Mucosa of rectum (tissue), 2 donors: ENCODE data around the gene MAPK8IP1.

Experiments
- H3K27ac ChIP-seq, 2 donors: one replicate each; pipeline ENCODE4 v1.7.0; 2013; ENCODE audit warnings: inconsistent platforms in 2 of 2, low read depth in 2 of 2, low read length in 2 of 2
- H3K27me3 ChIP-seq, 2 donors: one replicate each; pipeline ENCODE4 v1.7.0; 2013; ENCODE audit warnings: low read length in 2 of 2; ENCODE audit not compliant: control insufficient read depth in 2 of 2, insufficient read depth in 2 of 2
- H3K36me3 ChIP-seq, 2 donors: one replicate each; pipeline ENCODE4 v1.7.0; 2013; ENCODE audit warnings: low read length in 2 of 2; ENCODE audit not compliant: control insufficient read depth in 2 of 2, insufficient read depth in 2 of 2
- H3K4me1 ChIP-seq, 2 donors: one replicate each; pipeline ENCODE4 v1.7.0; 2013; ENCODE audit warnings: low read length in 2 of 2, mild to moderate bottlenecking in 1 of 2; ENCODE audit not compliant: control insufficient read depth in 2 of 2, insufficient read depth in 2 of 2
- H3K4me3 ChIP-seq, 2 donors: one replicate each; pipeline ENCODE4 v1.7.0; 2013; ENCODE audit warnings: low read length in 2 of 2
- H3K9ac ChIP-seq, 2 donors: one replicate each; pipeline ENCODE4 v1.7.0; 2013; ENCODE audit warnings: low read length in 2 of 2, low read depth in 1 of 2, mild to moderate bottlenecking in 1 of 2
- H3K9me3 ChIP-seq, 2 donors: one replicate each; pipeline ENCODE4 v1.7.0; 2013; ENCODE audit warnings: low read length in 2 of 2; ENCODE audit not compliant: control insufficient read depth in 2 of 2
- donor health status: healthy.
- donor health status: Normal muscosa, but diverticular disease.

The MAPK8IP1 gene

DNA sequence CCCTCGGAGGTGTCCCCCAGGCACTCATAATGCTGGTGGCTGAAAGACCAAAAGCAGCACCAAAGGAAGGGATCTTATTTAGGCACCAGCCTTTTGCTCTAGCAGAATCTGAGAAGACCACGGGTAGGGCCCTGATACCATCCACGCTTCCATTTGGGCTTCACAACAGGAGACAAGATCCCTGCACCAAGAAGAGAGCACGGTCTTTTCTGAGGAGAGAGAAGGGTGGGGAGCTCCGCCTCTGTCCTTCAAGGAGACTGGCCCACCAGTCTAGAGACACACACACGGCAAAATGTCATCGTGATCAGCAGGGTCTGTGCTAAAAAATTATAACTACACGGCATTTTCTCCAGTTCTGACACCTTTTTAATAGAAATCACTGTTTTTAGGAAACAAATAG lies 46.8 kb downstream of the MAPK8IP1 start:
- no peaks in the 10 kb centered on the region for H3K27me3 ChIP-seq
- peak overlapping the region in 1 of 2 donors; percentile 23 for H3K4me3 ChIP-seq
- no peak overlapping the region for H3K27ac ChIP-seq
- H3K4me1 ChIP-seq, result peaks cover 3 to 10% of the 10 kb centered on the region in 2 donors
- no peaks in the 10 kb centered on the region for H3K9me3 ChIP-seq
- H3K36me3 ChIP-seq, result peaks cover 24 to 32% of the 10 kb centered on the region in 2 donors
- H3K9ac ChIP-seq, result no peak overlapping the region

DNA sequence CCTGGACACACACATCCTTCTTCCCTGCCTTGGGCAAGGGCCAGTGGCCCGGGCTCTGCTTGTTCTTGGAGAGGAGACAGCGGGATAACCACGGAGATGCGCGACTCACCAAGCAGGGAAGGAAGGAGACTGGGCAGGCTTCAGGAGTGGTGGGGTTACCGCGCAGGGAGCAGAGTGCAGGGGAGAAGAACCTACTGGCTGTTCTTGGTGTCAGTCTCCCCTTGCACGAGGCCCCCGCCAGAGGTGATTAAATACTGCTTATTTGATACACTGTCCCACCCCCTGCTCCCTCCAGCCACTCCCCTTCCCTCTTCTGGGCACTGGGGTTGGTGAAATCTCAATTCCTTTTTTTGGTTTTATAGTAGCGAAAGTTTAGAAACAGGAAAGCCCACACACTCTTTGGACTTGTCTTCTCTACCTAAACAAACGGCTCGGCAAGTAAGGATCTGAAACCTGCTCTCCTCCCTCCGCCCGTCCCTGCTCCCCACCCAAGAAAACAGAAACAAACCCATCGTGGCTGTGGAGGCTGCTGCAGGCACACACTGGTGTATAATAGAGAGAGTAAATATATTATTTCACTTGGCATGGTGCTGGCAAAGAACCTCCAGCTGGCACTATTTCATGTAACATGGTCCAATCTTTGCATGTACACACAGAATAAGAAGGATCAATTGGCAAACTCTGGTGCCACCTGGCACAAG lies 47.8 kb downstream of the MAPK8IP1 start:
- no peak overlapping the region for H3K27ac ChIP-seq
- H3K9ac ChIP-seq, result no peak overlapping the region
- peaks cover 3 to 10% of the 10 kb centered on the region in 2 donors for H3K4me1 ChIP-seq
- H3K4me3 ChIP-seq, result no peak overlapping the region
- no peaks in the 10 kb centered on the region for H3K27me3 ChIP-seq
- peaks cover 29 to 36% of the 10 kb centered on the region in 2 donors for H3K36me3 ChIP-seq
- no peaks in the 10 kb centered on the region for H3K9me3 ChIP-seq

DNA sequence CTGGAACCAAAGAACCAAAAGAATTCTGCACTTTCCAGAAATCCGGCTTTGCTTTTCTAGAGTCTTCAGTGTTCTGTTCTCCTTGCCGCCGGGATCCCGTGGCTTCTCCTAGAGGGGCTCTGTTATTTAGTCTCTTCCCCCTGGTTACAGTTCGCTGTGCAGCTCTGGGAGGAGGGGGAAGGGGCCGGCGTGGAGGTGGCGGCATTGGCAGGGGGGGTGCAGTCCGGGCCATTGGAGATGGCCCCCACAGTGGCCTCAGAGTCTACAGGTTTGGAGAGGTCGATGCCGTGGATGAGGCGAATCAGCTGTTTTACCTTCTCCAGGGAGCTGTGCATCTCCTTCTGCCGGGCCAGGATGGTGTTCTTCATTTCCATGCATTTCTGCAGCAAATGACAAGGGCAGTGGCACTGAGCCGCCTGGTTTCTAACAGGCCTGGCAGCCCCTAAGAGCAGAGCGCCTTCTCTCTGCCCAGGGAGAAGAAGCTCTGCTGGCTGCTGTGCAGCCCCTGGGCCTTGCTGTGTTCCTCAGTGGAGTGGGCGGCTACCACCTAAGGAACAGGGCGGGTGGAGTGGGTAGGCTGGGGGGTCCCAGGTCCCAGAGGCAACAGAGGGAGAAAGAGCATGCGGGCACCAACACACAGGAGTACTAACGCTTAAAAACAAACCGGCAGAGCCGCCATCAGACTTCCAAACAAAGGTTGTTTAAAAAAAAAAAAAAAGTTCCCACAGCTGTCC lies 48.6 kb downstream of the MAPK8IP1 start:
- H3K27ac ChIP-seq, result no peak overlapping the region
- H3K36me3 ChIP-seq, result peaks cover 30 to 36% of the 10 kb centered on the region in 2 donors
- no peak overlapping the region for H3K4me3 ChIP-seq

DNA sequence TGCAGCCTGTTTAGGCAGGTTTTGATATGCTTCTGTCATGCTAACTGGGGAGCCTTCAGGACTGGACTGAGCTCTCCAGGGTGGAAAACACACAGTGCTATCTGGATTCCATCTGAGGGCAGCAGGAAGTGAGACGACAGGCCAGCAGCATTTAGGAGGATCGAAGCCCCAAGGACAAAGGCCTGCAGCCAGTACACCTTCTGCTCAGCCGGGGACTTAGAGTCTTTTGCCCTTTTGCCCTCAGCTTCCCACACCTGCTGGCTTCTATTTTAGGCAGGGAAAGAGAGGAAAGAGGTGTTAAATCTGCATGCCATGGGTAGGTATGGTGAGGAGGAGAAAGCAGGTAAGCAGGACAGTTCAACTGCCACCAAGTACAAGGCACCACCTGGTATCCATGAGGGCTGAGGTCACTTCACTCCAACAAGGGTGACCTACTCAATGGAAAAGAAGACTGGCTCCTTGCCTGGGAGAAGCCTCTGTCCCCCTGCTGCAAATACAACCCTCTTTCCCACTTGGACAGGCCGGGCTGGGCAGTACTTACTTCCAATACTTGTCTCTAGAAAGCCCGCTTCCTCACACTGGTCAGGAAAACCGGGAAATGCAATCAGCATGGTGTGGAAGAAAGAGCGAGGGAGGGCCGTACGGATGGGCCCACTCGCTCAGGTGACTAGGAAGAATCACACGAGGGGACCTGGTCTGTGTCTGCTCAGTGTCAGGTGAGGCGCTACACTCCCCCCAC lies 49.3 kb downstream of the MAPK8IP1 start:
- Histone ChIP-seq H3K4me3 (no peak overlapping the region), H3K27ac (no peak overlapping the region), H3K36me3 (peaks cover 30 to 36% of the 10 kb centered on the region in 2 donors), H3K9me3 (no peaks in the 10 kb centered on the region), H3K27me3 (no peaks in the 10 kb centered on the region), H3K4me1 (peaks cover 3 to 10% of the 10 kb centered on the region in 2 donors), H3K9ac (no peak overlapping the region)

More for the DNA sequence above, 48.6 kb downstream of the MAPK8IP1 start:
- peaks cover 3 to 10% of the 10 kb centered on the region in 2 donors for H3K4me1 ChIP-seq
- H3K9me3 ChIP-seq, result no peaks in the 10 kb centered on the region
- no peak overlapping the region for H3K9ac ChIP-seq
- no peaks in the 10 kb centered on the region for H3K27me3 ChIP-seq

DNA sequence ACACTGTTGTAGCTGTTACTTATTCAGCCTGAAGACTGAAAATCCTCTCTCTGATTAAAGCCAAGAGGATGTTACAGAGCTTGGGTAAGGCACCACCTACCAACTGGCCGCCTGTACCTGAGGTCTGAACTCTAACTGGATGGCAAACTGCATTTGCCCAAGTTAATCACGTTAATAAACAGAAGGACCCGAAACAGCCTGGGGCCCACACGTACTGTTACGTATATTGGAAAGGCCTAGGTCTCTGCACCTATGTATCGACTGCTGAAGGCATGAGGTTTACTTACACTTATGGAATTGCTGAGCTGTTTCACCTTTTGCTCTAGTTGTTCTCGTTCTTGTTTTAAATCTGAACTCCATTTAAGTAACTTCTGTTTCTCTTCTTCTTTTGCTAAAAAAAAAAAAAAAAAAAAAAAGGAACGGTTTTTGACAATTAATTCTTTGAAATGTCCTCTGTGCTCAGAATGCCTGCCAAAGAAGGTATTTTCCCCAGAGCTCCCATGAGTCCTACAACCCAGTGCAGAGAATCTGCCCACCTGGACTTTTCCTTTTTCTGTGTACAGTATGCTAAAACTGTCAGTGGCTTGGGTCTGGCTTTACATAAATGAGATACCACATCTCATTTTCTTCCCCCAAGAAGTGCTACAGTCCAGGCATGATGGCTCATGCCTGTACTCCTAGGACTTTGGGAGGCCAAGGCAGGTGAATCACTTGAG lies 50.1 kb downstream of the MAPK8IP1 start:
- Histone ChIP-seq H3K27me3 (no peaks in the 10 kb centered on the region), H3K9ac (no peak overlapping the region), H3K4me1 (peaks cover 0 to 4% of the 10 kb centered on the region in 2 donors), H3K36me3 (peaks cover 30 to 36% of the 10 kb centered on the region in 2 donors), H3K9me3 (no peaks in the 10 kb centered on the region), H3K4me3 (no peak overlapping the region), H3K27ac (no peak overlapping the region)

DNA sequence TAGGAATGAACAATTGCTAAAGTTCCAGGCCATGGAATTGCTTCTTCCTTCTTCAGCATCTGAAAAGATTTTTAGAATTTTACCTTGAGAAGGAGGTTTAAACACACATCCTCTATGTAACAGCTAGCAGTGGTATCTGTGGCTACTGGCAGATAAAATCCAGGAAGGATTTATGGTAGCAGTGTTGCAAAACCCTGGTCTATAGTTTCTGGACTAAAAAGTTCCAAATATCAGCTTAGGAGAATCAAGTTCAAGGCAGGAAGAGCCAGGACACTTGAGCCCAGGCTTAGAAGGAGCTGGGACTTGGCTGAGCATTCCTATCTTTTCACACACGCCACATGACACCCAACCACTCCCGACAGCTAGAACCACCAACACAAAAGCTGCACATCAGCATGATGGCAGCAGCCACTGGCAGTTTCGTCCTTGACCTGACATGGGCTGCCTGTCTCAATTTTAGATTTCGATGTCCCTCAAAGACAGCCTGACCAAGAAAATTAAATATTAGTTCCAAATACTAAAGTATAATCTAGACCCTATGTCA lies 51.1 kb downstream of the MAPK8IP1 start:
- peaks cover 30 to 38% of the 10 kb centered on the region in 2 donors for H3K36me3 ChIP-seq
- H3K4me3 ChIP-seq, result no peak overlapping the region
- no peaks in the 10 kb centered on the region for H3K9me3 ChIP-seq
- no peaks in the 10 kb centered on the region for H3K4me1 ChIP-seq
- H3K9ac ChIP-seq, result no peak overlapping the region
- no peaks in the 10 kb centered on the region for H3K27me3 ChIP-seq
- H3K27ac ChIP-seq, result no peak overlapping the region

DNA sequence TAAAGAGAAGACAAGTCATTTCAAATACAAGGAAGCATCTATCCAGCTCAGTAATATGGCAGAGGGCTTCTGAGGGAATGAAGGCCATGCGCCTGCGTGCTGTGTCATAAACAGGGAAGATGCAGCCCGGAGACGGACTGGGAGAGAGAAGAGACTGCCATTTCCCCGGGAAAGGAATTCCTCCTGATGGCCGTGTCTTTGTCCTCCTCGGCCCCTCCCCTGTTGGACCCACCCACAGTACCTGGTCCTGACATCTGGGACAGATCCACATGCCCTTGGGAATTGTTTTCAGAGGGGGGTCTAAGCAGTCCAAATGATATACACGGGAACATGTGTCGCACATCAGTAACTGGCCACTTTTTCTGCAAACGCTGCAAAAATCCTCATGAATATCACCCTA lies 52.5 kb downstream of the MAPK8IP1 start:
- Histone ChIP-seq H3K4me1 (no peaks in the 10 kb centered on the region), H3K27me3 (no peaks in the 10 kb centered on the region), H3K9me3 (no peaks in the 10 kb centered on the region), H3K27ac (no peak overlapping the region), H3K36me3 (peaks cover 23 to 42% of the 10 kb centered on the region in 2 donors), H3K4me3 (no peak overlapping the region), H3K9ac (no peak overlapping the region)

DNA sequence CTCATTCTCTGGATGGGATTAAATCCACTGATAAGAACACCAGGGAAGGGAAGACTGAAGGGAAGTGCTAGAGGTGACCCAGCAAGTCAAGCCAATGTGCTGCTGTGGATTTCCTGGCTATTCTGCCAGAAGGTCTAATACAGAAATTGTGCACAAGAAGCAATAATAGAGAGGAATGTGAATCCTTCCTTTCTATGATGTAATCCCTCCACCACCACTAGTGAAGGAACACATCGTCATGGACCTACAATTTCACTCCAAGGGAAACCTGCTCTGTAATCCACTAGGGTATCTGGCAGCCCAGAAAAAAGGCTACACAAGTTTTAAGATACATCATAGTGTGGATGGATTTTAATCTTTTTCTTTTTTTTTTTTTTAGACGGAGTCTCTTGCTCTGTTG lies 54.4 kb downstream of the MAPK8IP1 start:
- H3K27me3 ChIP-seq, result no peaks in the 10 kb centered on the region
- no peaks in the 10 kb centered on the region for H3K9me3 ChIP-seq
- H3K9ac ChIP-seq, result no peak overlapping the region
- H3K27ac ChIP-seq, result no peak overlapping the region
- H3K4me3 ChIP-seq, result no peak overlapping the region
- peaks cover 19 to 28% of the 10 kb centered on the region in 2 donors for H3K36me3 ChIP-seq
- no peaks in the 10 kb centered on the region for H3K4me1 ChIP-seq

DNA sequence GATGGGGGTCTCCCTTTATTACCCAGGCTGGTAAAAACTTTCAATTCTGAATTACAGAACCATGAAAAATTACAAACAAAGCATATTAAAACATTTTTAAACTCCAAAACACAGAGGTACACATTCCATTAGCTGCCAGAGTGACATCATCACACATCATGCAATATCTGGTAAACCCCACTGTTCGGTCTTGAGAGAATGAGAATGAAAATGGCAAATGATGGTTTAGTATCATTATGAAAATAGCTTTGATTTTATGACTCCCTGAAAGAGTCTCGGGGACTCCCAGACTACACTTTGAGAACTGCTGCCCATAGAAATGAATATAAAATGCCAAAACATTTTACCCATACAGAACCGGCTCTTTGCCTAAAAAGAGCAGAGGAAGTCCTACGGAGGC lies 55.8 kb downstream of the MAPK8IP1 start:
- Histone ChIP-seq H3K4me1 (no peaks in the 10 kb centered on the region), H3K27ac (no peak overlapping the region), H3K36me3 (peaks cover 17 to 26% of the 10 kb centered on the region in 2 donors), H3K4me3 (no peak overlapping the region), H3K27me3 (no peaks in the 10 kb centered on the region), H3K9ac (no peak overlapping the region), H3K9me3 (no peaks in the 10 kb centered on the region)
